Hypothalamus (tissue), 51 donors: ENCODE measurements around the gene ARMC12.

ENCODE experiments used
- DNase-seq, 51 donors: peaks; one replicate each; lab custom pipeline; 2025; lab: John Stamatoyannopoulos, UW

The ARMC12 gene

DNA sequence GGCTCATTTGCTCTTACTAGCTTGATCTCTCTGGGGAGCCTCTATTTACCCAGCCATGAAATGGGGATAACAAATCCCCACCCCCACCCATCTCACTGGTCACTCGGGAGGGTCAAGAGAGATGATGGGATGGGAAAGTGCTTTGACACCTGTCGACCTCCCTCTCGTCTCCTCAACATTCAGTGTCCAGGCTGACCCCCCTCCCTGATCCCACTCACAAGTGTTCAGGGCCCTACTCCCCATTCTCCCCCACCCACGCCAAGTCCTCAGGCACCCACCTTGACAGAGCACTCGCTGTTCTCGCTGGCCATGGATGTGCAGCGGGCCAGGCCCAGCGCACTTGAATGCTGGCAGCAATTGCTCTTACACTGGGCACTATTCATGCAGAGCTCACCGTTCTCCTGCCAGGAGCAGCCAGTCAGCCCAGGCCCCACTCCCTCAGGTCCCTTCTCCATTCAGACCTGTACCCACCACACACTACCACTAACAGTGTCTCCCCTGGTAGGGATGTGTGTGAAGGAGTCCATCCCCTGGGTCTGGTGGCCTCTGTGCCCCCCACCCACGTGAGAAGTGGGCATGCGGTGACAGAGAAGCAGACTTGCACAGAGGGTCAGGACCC, 58.7 kb downstream of the ARMC12 start:
- DNase-seq: no peak

DNA sequence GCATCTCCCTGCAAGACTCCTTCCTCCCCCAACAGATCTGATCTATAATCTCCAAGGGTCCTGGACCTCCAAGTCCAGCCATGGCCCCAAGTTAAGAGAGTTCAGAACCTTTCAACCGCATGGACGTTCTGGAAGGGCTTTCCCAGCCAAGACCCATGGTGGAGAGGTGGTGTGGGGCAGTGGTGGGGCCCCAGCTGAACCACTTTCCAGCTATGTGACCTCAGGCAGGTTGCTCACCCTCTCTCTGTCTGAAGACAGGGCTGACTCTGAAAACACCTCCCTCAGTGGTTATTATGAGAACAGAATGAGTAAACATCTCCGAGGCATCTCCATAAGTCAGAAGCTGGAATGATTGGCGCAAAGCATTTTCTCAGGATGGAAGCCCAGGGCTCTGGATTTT, 59.4 kb downstream of the ARMC12 start:
- no peak for DNase-seq

DNA sequence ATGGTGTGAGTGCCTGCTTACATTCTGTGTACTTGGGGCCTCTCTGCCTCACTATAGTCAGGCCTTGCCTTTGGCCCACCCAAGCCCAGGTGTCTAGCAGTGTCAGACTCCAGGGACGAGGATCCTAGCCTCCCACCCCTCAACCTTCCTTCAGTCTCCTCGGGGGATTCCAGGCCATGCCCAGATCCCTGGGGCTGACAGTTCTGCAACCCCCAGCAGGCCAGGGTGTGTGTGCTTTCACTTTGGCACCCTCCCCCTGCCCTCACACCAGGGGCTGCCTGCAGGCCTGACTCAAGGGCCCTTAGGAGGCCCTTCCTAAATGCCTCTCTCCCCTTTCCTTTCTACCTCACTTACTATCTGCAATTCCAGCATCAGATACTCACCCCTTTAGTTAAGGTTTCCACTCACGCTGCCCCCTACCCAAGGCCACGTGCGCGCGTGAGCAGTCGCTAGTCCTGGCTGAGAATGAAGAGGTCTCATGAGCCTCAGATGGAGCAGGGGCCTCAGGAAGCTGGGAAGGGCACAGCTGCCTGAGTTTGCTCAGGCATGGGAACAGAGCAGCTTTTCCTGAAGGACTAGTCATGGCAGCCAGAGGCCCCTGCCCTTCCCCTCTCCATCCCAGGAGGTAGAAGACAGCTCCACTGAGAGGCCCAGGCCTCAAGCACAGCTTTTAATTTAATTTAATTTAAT, 61.1 kb downstream of the ARMC12 start:
- no peak for DNase-seq
